ENCODE data around the gene PRDM11.

DNA sequence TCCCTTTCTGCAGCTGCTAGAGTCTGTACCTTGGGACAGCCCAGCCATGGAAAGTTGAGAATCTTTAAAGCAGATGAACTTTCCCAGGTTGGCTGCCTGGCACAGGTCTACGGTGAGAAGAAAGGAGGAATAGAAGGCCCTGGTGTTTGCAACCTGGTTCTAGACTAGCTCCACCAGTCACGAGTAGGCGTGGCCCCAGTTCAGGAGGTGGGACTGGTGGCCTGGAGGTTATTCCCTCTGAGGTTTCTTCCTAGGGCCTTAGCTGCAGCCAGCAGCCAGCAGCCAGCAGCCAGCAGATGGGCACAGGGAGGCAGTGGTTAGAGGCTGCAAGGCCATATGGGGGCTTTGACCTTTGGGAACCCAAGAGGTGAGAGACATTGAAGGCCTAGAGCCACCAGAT lies 40.9 kb downstream of the PRDM11 start:
- TF ChIP-seq, protein P1, sequence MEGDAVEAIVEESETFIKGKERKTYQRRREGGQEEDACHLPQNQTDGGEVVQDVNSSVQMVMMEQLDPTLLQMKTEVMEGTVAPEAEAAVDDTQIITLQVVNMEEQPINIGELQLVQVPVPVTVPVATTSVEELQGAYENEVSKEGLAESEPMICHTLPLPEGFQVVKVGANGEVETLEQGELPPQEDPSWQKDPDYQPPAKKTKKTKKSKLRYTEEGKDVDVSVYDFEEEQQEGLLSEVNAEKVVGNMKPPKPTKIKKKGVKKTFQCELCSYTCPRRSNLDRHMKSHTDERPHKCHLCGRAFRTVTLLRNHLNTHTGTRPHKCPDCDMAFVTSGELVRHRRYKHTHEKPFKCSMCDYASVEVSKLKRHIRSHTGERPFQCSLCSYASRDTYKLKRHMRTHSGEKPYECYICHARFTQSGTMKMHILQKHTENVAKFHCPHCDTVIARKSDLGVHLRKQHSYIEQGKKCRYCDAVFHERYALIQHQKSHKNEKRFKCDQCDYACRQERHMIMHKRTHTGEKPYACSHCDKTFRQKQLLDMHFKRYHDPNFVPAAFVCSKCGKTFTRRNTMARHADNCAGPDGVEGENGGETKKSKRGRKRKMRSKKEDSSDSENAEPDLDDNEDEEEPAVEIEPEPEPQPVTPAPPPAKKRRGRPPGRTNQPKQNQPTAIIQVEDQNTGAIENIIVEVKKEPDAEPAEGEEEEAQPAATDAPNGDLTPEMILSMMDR (conservative IDR thresholded peaks at IDR 0.05): no peak
- TF ChIP-seq ZFX (IDR thresholded peaks at IDR 0.05): no peak

Data from C4-2B (cell line).